Measurements from ENCODE around the gene KIAA1958. TPM values are rescaled to one million over a fixed set of nuclear protein-coding genes. Genes with fewer than 3 reads are reported as not detected.

KIAA1958 gene
- total RNA-seq, 2 donors from 2014 or later = 7.0 to 42.8 TPM

- Histone ChIP-seq H3K36me3 (no peaks in the 10 kb centered on the region), H3K27ac (no peak overlapping the region), H3K27me3 (replicated peaks; ENCODE audit: insufficient read depth) (no peaks in the 10 kb centered on the region), H3K9me3 (no peaks in the 10 kb centered on the region), H3K4me3 (no peak overlapping the region), H3K4me1 (replicated peaks) (no peaks in the 10 kb centered on the region)
- intact Hi-C loops (cut with DNase I) = no loop called here
- TF ChIP-seq CTCF (IDR thresholded peaks at IDR 0.05) (no peak), POLR2A (IDR thresholded peaks at IDR 0.05) (no peak), POLR2AphosphoS5 (IDR thresholded peaks at IDR 0.05) (no peak)
- no peak for DNase-seq (ENCODE audit: low spot score)
- 87% methylated on average over 4 of the region's 4 CpGs for WGBS
Observed at GRCh38 chr9:112548051-112548440, 61.4 kb downstream of the KIAA1958 start.

DNA sequence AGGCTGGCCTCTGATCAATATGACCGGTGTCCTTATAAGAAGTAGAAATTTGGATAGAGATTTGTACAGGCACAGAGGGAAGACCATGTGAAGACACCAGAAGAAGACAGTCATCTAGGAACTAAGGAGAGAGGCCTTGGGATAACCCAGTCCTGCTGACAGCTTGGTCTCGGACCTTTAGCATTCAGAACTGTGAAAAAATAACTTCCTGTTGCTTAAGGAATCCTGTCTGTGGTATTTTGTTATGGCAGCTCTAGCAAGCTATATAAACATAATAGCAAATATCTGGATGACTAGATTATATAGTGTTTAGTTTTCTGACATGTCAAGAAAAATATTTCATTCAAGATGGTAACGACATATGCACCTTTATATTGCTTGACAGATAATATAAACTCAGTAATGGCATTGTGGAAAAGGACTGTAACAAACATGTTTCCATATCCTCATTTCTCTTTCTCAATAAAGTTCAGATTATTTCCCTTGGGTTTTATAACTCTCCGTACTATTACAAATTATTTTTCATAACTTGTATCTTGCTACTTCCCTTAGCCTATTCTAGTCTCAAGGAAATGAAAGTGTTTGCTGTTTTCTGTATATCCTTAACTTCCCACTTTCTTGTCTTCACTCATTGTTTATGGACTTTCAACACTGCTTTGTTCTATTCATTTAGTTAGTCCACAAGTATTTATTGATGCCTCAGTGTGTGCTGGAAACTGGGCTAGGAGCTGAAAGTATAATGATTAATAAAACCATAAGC lies 62.4 kb downstream of the KIAA1958 start:
- DNase-seq (ENCODE audit: low spot score) = no peak
- WGBS = 83% methylated on average over 4 of the region's 4 CpGs
- no peak overlapping the region for H3K27ac ChIP-seq
- intact Hi-C loops (cut with DNase I) = no loop called here
- H3K4me1 ChIP-seq (replicated peaks) = no peaks in the 10 kb centered on the region
- no peak for TF ChIP-seq POLR2A (IDR thresholded peaks at IDR 0.05)
- no peaks in the 10 kb centered on the region for H3K36me3 ChIP-seq
- no peak overlapping the region for H3K4me3 ChIP-seq
- no peaks in the 10 kb centered on the region for H3K27me3 ChIP-seq (replicated peaks; ENCODE audit: insufficient read depth)
- no peaks in the 10 kb centered on the region for H3K9me3 ChIP-seq

DNA sequence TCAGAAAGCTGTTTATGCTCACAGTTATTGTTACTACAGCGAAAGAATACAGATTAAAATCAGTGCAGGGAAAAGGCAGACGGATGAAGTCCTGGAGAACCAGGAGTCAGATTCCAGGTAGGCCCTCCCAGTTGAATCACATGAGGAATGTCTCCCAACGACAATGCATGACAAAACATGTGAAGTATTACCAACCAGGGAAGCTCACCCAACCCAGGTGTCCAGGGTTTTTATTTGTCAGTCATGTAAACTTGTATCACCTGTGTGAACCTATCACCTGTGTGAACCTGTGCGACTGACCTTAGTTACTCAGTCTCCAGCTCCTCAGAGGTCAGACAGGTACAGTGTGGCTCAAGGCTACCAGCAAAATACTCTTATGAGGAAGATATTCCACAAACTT lies 63.9 kb downstream of the KIAA1958 start:
- no peaks in the 10 kb centered on the region for H3K9me3 ChIP-seq
- TF ChIP-seq POLR2AphosphoS5 (IDR thresholded peaks at IDR 0.05) (no peak), POLR2A (IDR thresholded peaks at IDR 0.05) (no peak), CTCF (IDR thresholded peaks at IDR 0.05) (no peak)
- intact Hi-C loops (cut with DNase I) = no loop called here
- H3K4me3 ChIP-seq = no peak overlapping the region
- H3K36me3 ChIP-seq = no peaks in the 10 kb centered on the region
- DNase-seq (ENCODE audit: low spot score) = no peak
- WGBS = 85% methylated on average over 4 of the region's 4 CpGs
- H3K27me3 ChIP-seq (replicated peaks; ENCODE audit: insufficient read depth) = no peaks in the 10 kb centered on the region
- no peaks in the 10 kb centered on the region for H3K4me1 ChIP-seq (replicated peaks)
- H3K27ac ChIP-seq = no peak overlapping the region

- WGBS = 79% methylated on average over 1 of the region's 1 CpG
- Histone ChIP-seq H3K36me3 (no peaks in the 10 kb centered on the region), H3K9me3 (no peaks in the 10 kb centered on the region), H3K4me1 (replicated peaks) (no peaks in the 10 kb centered on the region), H3K27ac (no peak overlapping the region), H3K27me3 (replicated peaks; ENCODE audit: insufficient read depth) (no peaks in the 10 kb centered on the region), H3K4me3 (no peak overlapping the region)
- DNase-seq (ENCODE audit: low spot score) = no peak
- no peak for TF ChIP-seq POLR2A (IDR thresholded peaks at IDR 0.05)
- no peak for TF ChIP-seq CTCF (IDR thresholded peaks at IDR 0.05)
- TF ChIP-seq POLR2AphosphoS5 (IDR thresholded peaks at IDR 0.05) = no peak
- intact Hi-C loops (cut with DNase I) = no loop called here
Observed at GRCh38 chr9:112551641-112552040, 65.0 kb downstream of the KIAA1958 start.

GRCh38 chr9:112552229-112553056 lies 65.8 kb downstream of the KIAA1958 start:
- no peak overlapping the region for H3K27ac ChIP-seq
- H3K36me3 ChIP-seq = no peaks in the 10 kb centered on the region
- TF ChIP-seq POLR2A (IDR thresholded peaks at IDR 0.05) (no peak), POLR2AphosphoS5 (IDR thresholded peaks at IDR 0.05) (no peak), CTCF (IDR thresholded peaks at IDR 0.05) (no peak)
- WGBS = 87% methylated on average over 9 of the region's 9 CpGs
- no peaks in the 10 kb centered on the region for H3K9me3 ChIP-seq
- no peaks in the 10 kb centered on the region for H3K27me3 ChIP-seq (replicated peaks; ENCODE audit: insufficient read depth)
- no peak overlapping the region for H3K4me3 ChIP-seq
- intact Hi-C loops (cut with DNase I) = no loop called here
- H3K4me1 ChIP-seq (replicated peaks) = no peaks in the 10 kb centered on the region
- no peak for DNase-seq (ENCODE audit: low spot score)
